ENCODE results near the gene ERG. TPM values are rescaled to one million over a fixed set of nuclear protein-coding genes. Genes with fewer than 3 reads are reported as not detected.

ERG gene
- total and polyA plus RNA-seq, 2 experiments from 2014 or later, result 0.14 to 0.44 TPM

DNA sequence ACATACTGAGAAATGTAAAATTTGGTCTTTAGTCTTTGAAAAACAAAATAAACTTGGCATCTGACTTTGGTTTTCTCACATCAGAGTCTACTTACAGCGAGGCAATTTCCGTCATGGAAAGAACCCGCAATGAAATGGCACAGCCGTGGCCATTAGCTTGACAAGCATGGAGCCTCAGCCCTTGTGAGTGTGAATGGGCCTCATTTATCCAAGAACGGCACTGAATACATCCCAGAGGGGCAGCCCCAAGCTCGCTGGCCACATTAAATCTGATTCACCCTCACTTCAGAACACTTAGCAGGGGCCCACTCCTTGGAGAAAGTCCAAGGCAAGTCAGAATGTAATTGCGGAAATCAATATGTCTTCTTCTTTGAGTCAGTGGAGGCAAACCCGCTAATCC lies 64.8 kb downstream of the ERG start:
- Histone ChIP-seq H3K4me3 (no peak overlapping the region), H3K27ac (ENCODE audit: low read depth) (no peak overlapping the region), H3K9me2 (ENCODE audit: insufficient read depth) (no peaks in the 10 kb centered on the region), H2AFZ (no peak overlapping the region), H3K27me3 (ENCODE audit: insufficient read depth) (no peaks in the 10 kb centered on the region), H3K36me3 (ENCODE audit: insufficient read depth) (no peaks in the 10 kb centered on the region), H3K4me2 (no peak overlapping the region), H4K20me1 (replicated peaks; ENCODE audit: insufficient read depth) (no peaks in the 10 kb centered on the region), H3K4me1 (ENCODE audit: insufficient read depth) (no peaks in the 10 kb centered on the region), H3F3A (replicated peaks; ENCODE audit: low read depth) (no peaks in the 10 kb centered on the region), H3K79me2 (replicated peaks; ENCODE audit: insufficient read depth) (no peaks in the 10 kb centered on the region)
- TF ChIP-seq POLR2AphosphoS5 (IDR thresholded peaks at IDR 0.05; ENCODE audit: low read depth), result no peak
- no peak for TF ChIP-seq STAT1 (IDR thresholded peaks at IDR 0.05; ENCODE audit: unreplicated experiment)
- TF ChIP-seq, protein P1, sequence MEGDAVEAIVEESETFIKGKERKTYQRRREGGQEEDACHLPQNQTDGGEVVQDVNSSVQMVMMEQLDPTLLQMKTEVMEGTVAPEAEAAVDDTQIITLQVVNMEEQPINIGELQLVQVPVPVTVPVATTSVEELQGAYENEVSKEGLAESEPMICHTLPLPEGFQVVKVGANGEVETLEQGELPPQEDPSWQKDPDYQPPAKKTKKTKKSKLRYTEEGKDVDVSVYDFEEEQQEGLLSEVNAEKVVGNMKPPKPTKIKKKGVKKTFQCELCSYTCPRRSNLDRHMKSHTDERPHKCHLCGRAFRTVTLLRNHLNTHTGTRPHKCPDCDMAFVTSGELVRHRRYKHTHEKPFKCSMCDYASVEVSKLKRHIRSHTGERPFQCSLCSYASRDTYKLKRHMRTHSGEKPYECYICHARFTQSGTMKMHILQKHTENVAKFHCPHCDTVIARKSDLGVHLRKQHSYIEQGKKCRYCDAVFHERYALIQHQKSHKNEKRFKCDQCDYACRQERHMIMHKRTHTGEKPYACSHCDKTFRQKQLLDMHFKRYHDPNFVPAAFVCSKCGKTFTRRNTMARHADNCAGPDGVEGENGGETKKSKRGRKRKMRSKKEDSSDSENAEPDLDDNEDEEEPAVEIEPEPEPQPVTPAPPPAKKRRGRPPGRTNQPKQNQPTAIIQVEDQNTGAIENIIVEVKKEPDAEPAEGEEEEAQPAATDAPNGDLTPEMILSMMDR (conservative IDR thresholded peaks at IDR 0.05; ENCODE audit: low read depth in 2 of 2), result no peak
- TF ChIP-seq, protein P2, sequence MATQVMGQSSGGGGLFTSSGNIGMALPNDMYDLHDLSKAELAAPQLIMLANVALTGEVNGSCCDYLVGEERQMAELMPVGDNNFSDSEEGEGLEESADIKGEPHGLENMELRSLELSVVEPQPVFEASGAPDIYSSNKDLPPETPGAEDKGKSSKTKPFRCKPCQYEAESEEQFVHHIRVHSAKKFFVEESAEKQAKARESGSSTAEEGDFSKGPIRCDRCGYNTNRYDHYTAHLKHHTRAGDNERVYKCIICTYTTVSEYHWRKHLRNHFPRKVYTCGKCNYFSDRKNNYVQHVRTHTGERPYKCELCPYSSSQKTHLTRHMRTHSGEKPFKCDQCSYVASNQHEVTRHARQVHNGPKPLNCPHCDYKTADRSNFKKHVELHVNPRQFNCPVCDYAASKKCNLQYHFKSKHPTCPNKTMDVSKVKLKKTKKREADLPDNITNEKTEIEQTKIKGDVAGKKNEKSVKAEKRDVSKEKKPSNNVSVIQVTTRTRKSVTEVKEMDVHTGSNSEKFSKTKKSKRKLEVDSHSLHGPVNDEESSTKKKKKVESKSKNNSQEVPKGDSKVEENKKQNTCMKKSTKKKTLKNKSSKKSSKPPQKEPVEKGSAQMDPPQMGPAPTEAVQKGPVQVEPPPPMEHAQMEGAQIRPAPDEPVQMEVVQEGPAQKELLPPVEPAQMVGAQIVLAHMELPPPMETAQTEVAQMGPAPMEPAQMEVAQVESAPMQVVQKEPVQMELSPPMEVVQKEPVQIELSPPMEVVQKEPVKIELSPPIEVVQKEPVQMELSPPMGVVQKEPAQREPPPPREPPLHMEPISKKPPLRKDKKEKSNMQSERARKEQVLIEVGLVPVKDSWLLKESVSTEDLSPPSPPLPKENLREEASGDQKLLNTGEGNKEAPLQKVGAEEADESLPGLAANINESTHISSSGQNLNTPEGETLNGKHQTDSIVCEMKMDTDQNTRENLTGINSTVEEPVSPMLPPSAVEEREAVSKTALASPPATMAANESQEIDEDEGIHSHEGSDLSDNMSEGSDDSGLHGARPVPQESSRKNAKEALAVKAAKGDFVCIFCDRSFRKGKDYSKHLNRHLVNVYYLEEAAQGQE (IDR thresholded peaks at IDR 0.05; ENCODE audit: unreplicated experiment), result no peak
- no peak for TF ChIP-seq EZH2 (IDR thresholded peaks at IDR 0.05; ENCODE audit: low read depth, unreplicated experiment)
- TF ChIP-seq NANOG (IDR thresholded peaks at IDR 0.05; ENCODE audit: borderline replicate concordance), result no peak
- TF ChIP-seq, protein P3, sequence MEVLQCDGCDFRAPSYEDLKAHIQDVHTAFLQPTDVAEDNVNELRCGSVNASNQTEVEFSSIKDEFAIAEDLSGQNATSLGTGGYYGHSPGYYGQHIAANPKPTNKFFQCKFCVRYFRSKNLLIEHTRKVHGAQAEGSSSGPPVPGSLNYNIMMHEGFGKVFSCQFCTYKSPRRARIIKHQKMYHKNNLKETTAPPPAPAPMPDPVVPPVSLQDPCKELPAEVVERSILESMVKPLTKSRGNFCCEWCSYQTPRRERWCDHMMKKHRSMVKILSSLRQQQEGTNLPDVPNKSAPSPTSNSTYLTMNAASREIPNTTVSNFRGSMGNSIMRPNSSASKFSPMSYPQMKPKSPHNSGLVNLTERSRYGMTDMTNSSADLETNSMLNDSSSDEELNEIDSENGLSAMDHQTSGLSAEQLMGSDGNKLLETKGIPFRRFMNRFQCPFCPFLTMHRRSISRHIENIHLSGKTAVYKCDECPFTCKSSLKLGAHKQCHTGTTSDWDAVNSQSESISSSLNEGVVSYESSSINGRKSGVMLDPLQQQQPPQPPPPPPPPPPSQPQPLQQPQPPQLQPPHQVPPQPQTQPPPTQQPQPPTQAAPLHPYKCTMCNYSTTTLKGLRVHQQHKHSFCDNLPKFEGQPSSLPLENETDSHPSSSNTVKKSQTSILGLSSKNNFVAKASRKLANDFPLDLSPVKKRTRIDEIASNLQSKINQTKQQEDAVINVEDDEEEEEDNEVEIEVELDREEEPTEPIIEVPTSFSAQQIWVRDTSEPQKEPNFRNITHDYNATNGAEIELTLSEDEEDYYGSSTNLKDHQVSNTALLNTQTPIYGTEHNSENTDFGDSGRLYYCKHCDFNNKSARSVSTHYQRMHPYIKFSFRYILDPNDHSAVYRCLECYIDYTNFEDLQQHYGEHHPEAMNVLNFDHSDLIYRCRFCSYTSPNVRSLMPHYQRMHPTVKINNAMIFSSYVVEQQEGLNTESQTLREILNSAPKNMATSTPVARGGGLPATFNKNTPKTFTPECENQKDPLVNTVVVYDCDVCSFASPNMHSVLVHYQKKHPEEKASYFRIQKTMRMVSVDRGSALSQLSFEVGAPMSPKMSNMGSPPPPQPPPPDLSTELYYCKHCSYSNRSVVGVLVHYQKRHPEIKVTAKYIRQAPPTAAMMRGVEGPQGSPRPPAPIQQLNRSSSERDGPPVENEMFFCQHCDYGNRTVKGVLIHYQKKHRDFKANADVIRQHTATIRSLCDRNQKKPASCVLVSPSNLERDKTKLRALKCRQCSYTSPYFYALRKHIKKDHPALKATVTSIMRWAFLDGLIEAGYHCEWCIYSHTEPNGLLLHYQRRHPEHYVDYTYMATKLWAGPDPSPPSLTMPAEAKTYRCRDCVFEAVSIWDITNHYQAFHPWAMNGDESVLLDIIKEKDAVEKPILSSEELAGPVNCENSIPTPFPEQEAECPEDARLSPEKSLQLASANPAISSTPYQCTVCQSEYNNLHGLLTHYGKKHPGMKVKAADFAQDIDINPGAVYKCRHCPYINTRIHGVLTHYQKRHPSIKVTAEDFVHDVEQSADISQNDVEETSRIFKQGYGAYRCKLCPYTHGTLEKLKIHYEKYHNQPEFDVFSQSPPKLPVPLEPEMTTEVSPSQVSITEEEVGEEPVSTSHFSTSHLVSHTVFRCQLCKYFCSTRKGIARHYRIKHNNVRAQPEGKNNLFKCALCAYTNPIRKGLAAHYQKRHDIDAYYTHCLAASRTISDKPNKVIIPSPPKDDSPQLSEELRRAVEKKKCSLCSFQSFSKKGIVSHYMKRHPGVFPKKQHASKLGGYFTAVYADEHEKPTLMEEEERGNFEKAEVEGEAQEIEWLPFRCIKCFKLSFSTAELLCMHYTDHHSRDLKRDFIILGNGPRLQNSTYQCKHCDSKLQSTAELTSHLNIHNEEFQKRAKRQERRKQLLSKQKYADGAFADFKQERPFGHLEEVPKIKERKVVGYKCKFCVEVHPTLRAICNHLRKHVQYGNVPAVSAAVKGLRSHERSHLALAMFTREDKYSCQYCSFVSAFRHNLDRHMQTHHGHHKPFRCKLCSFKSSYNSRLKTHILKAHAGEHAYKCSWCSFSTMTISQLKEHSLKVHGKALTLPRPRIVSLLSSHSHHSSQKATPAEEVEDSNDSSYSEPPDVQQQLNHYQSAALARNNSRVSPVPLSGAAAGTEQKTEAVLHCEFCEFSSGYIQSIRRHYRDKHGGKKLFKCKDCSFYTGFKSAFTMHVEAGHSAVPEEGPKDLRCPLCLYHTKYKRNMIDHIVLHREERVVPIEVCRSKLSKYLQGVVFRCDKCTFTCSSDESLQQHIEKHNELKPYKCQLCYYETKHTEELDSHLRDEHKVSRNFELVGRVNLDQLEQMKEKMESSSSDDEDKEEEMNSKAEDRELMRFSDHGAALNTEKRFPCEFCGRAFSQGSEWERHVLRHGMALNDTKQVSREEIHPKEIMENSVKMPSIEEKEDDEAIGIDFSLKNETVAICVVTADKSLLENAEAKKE (CRISPR knock-in tag; IDR thresholded peaks at IDR 0.05), result no peak
- TF ChIP-seq, protein P4, sequence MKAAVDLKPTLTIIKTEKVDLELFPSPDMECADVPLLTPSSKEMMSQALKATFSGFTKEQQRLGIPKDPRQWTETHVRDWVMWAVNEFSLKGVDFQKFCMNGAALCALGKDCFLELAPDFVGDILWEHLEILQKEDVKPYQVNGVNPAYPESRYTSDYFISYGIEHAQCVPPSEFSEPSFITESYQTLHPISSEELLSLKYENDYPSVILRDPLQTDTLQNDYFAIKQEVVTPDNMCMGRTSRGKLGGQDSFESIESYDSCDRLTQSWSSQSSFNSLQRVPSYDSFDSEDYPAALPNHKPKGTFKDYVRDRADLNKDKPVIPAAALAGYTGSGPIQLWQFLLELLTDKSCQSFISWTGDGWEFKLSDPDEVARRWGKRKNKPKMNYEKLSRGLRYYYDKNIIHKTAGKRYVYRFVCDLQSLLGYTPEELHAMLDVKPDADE (IDR thresholded peaks at IDR 0.05), result no peak
- TF ChIP-seq ZNF331 (CRISPR knock-in tag; IDR thresholded peaks at IDR 0.05; ENCODE audit: low read depth), result no peak
- TF ChIP-seq CREB1 (CRISPR knock-in tag; IDR thresholded peaks at IDR 0.05; ENCODE audit: low read depth), result no peak
- no peak for TF ChIP-seq ZNF114 (CRISPR knock-in tag; IDR thresholded peaks at IDR 0.05)
- DNase-seq (ENCODE audit: low spot score) (no peak), ATAC-seq (no peak)
- H3K27ac Mint-ChIP-seq, result no peak overlapping the region
- H3K4me1 Mint-ChIP-seq, result no peaks in the 10 kb centered on the region
- peaks cover 8% of the 10 kb centered on the region; the same call in 2 of the 3 replicates for H3K9me3 Mint-ChIP-seq
- H3K27me3 Mint-ChIP-seq (ENCODE audit: insufficient read depth, low read depth, poor library complexity), result peaks cover 5% of the 10 kb centered on the region
- no peak overlapping the region for H3K4me3 Mint-ChIP-seq
- peaks cover 4% of the 10 kb centered on the region; the same call in 2 of the 3 replicates for H3K36me3 Mint-ChIP-seq (ENCODE audit: low read depth)
